OCI-LY3 (cell line): Measurements from ENCODE around the gene GMCL1.

ENCODE experiments used
- H2AFZ ChIP-seq: fragments of 200-600, 300-600 bp; shearing (Covaris generic); 2 replicates; pipeline ENCODE4 v1.6.0; 2014; ENCODE audit warnings: antibody characterized with exemption, low read depth, low read length
- H3K27ac ChIP-seq: fragments of 200-600, 300-600 bp; sonication (generic); 2 replicates; pipeline ENCODE4 v1.5.1; 2014; ENCODE audit warnings: mild to moderate bottlenecking, low read length, moderate library complexity, mixed read lengths
- H3K27me3 ChIP-seq: fragments of 200-600, 300-600 bp; sonication (generic); 2 replicates; pipeline ENCODE4 v1.6.1; 2014; ENCODE audit warnings: low read depth, low read length, mixed read lengths
- H3K36me3 ChIP-seq: fragments of 200-600, 300-600 bp; sonication (generic); replicated peaks from 2 replicates; pipeline ENCODE3; 2014; ENCODE audit warnings: low read depth, low read length, mixed read lengths
- H3K4me1 ChIP-seq: fragments of 300-600, 200-600 bp; sonication (generic); 2 replicates; pipeline ENCODE4 v1.6.1; 2014; ENCODE audit warnings: low read length, mixed read lengths
- H3K4me2 ChIP-seq: fragments of 200-600, 300-600 bp; sonication (generic); 2 replicates; pipeline ENCODE4 v1.6.1; 2014; ENCODE audit warnings: low read length, mixed read lengths
- H3K4me3 ChIP-seq: fragments of 300-600, 200-600 bp; sonication (generic); 2 replicates; pipeline ENCODE4 v1.5.1; 2014; ENCODE audit warnings: antibody characterized with exemption, mild to moderate bottlenecking, low read length, moderate library complexity
- H3K79me2 ChIP-seq: fragments of 300-600, 200-600 bp; shearing (Covaris generic); 2 replicates; pipeline ENCODE4 v1.6.1; 2014; ENCODE audit warnings: mild to moderate bottlenecking, low read length, mixed read lengths
- H3K9ac ChIP-seq: fragments of 300-600, 200-600 bp; shearing (Covaris generic); 2 replicates; pipeline ENCODE4 v1.6.0; 2014; ENCODE audit warnings: mild to moderate bottlenecking, low read length, moderate library complexity
- H3K9me3 ChIP-seq: fragments of 200-600, 300-600 bp; shearing (Covaris generic); 2 replicates; pipeline ENCODE4 v1.6.1; 2014; ENCODE audit warnings: low read length, mixed read lengths; ENCODE audit not compliant: insufficient read depth
- H4K20me1 ChIP-seq: fragments of 200-600, 300-600 bp; sonication (generic); 2 replicates; pipeline ENCODE4 v1.6.1; 2016; ENCODE audit warnings: low read length, mixed read lengths; ENCODE audit not compliant: insufficient read depth
- EZH2phosphoT487 ChIP-seq: fragments of 200-600 bp; shearing (Covaris generic); IDR thresholded peaks from 2 replicates; pipeline ENCODE4 v1.6.1; 2018; ENCODE audit warnings: antibody characterized with exemption, mixed run types, low read depth
- TF ChIP-seq, protein P1 (sequence below): fragments of 200-600, 300-600 bp; sonication (generic); IDR thresholded peaks from 2 replicates; pipeline ENCODE4 v1.5.1; 2014; ENCODE audit warnings: antibody characterized with exemption, low read length, low read depth

Gene GMCL1

DNA sequence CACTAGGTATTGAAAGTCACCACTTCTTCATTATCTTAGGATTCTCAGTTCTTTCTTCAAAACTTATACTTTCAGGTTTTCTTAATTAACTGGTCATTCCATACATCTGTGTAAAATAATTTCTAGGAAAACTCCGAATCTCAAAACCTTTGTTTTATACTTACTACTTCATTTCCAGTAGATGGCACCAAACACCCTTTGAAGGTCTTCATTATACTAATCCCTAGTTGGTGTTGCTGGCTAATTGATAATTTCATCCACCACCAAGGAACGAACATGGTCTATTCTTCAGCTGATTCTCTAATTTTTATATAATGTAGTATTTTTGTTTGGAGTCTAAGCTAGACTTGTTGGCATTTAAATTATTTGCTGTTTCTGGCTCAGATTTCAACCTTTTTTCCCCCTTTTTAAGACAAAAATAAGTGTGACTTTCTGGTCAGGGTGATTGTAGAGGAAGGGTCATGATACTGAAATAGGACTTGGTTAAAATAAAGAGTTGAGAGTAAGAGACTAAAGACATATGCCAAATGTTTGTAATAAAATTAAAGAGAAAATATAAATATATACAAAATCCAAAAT, 82.6 kb downstream of the GMCL1 start:
- Histone ChIP-seq H2AFZ (no peak overlapping the region), H3K27ac (no peak overlapping the region), H3K27me3 (peaks cover 15% of the 10 kb centered on the region), H3K4me1 (no peaks in the 10 kb centered on the region), H3K4me3 (no peak overlapping the region), H3K9ac (no peak overlapping the region), H3K9me3 (no peaks in the 10 kb centered on the region), H3K36me3 (peaks cover 17% of the 10 kb centered on the region), H3K4me2 (no peak overlapping the region), H3K79me2 (no peaks in the 10 kb centered on the region), H4K20me1 (no peaks in the 10 kb centered on the region)
- TF ChIP-seq, protein P1, sequence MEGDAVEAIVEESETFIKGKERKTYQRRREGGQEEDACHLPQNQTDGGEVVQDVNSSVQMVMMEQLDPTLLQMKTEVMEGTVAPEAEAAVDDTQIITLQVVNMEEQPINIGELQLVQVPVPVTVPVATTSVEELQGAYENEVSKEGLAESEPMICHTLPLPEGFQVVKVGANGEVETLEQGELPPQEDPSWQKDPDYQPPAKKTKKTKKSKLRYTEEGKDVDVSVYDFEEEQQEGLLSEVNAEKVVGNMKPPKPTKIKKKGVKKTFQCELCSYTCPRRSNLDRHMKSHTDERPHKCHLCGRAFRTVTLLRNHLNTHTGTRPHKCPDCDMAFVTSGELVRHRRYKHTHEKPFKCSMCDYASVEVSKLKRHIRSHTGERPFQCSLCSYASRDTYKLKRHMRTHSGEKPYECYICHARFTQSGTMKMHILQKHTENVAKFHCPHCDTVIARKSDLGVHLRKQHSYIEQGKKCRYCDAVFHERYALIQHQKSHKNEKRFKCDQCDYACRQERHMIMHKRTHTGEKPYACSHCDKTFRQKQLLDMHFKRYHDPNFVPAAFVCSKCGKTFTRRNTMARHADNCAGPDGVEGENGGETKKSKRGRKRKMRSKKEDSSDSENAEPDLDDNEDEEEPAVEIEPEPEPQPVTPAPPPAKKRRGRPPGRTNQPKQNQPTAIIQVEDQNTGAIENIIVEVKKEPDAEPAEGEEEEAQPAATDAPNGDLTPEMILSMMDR, result peak; percentile 73
- TF ChIP-seq EZH2phosphoT487, result no peak

DNA sequence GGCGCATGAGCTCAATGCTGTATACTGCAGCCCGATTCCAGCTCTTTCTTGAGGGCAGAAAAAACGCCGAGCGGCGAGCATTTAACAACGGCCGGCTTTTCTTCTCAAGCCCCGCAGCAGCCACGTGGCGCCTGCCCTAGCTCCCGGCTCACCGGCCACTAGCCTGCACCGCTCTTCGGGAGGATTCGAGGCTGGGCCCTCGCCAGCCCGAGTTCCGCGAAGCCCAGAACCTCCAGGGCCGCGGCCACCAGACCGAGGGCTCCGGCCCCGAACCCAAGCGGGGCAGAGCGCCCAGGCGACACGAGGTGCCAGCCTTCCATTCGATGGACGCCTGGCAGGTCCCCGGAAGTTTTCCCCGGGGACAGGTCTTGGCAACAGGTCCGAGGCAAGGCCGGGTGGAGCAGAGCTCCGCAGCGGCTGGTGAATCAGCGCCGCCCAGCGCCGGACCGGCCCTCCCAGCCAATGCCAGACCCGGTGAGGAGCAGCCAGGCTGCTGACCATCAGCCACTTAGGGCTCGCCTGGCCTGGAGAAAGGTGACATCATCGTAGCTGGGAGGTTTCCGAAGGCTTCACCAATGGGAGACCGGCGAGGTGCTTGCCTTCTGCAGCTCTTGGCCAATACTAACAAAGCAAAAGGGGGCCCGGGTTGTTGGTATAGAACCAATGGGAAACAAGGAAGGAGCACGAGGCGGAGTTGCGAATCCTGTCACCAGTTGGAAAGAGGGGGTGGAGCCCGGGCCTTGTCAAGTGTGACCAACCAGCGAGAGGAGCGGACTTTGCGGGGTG, 84.9 kb downstream of the GMCL1 start:
- Histone ChIP-seq H3K27me3 (peaks cover 15% of the 10 kb centered on the region), H3K36me3 (peaks cover 5% of the 10 kb centered on the region), H2AFZ (no peak overlapping the region; the same call in 1 of the 2 replicates), H3K9me3 (no peaks in the 10 kb centered on the region), H3K9ac (peak overlapping the region; percentile 84), H3K4me3 (peak overlapping the region; percentile 85), H3K4me1 (peaks cover 11% of the 10 kb centered on the region), H3K27ac (peak overlapping the region; percentile 52), H3K4me2 (peak overlapping the region; percentile 77), H3K79me2 (no peaks in the 10 kb centered on the region), H4K20me1 (no peaks in the 10 kb centered on the region)
- TF ChIP-seq, protein P1, result peak; percentile 23; the same call in 1 of the 2 replicates
- TF ChIP-seq EZH2phosphoT487, result no peak

DNA sequence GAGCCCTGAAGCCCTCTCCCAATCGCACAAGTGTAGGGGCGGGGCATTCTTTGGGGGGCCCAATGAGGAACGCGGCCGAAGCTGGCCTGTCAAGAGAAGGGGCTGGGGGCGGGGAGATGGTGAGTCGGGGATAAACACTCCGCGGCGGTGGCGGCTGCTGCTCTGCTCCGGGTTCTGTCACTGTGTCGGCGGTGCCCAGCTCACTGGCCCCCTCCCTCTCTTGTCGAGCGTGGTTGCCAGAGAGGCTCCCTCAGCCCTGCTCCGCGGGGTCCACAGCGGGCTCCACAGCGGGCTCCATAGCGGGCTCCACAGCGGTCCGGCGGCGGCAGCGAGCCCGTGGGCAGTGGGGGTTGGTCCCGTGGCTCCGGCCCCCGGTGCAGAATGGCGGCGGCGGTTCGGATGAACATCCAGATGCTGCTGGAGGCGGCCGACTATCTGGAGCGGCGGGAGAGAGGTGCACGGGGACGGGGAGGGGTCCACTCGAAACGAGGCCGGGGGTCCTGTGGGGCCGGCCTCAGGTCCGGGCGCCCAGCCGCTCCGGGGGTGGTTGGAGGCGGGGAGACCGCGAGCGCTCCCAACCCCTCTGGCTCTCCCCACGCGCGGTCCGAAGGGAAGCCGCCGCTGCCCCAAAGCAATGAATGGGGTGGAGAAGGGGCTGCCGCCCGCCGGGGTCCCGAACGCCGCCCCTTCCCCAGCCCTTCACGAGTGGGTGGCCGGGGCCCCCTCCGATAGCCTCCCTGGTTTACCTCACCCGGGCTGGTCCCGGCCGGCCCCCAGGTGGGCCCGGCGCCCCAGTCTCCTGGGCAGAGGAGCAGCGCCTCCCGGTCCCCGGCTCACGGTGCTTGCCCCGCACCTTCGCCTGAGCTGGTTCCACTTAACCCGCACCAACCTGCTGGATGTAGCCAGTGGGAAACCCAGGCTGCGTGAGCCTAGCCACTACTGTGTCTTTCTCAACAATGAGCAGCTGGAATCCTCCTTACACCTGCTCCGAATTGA, 85.8 kb downstream of the GMCL1 start, which contains the start of gene MXD1:
TSS of gene MXD1 (plus strand) at position 160 of the 996 bp plus-strand sequence. CDS start at position 382, 222 bp downstream.
- Histone ChIP-seq H3K36me3 (peaks cover 4% of the 10 kb centered on the region), H3K4me3 (peak within 1 kb of the TSS; percentile 95), H3K9me3 (no peaks in the 10 kb centered on the region), H2AFZ (peak within 1 kb of the TSS; percentile 60; the same call in 1 of the 2 replicates), H3K27ac (peak within 1 kb of the TSS; percentile 52), H3K4me2 (peak within 1 kb of the TSS; percentile 85), H3K9ac (peak within 1 kb of the TSS; percentile 84), H3K4me1 (peaks cover 11% of the 10 kb centered on the region), H3K27me3 (peaks cover 15% of the 10 kb centered on the region), H4K20me1 (no peaks in the 10 kb centered on the region), H3K79me2 (no peaks in the 10 kb centered on the region)
- TF ChIP-seq, protein P1, result no peak
- no peak for TF ChIP-seq EZH2phosphoT487
